ENCODE data around the gene OOSP2. TPM values are rescaled to one million over a fixed set of nuclear protein-coding genes. Genes with fewer than 3 reads are reported as not detected.
"Not testable (repeated sequence)": the region's sequence is repeated elsewhere in the genome, so short reads cannot be mapped to it uniquely, and the experiment has no call there.

The OOSP2 gene
- total and polyA plus RNA-seq, 12 donors, result not detected

- intact Hi-C loops (cut with DNase I), result no loop called here
- Histone ChIP-seq H3K27me3 (peaks cover 0 to 4% (median 0%) of the 10 kb centered on the region in 7 donors), H3K27ac (no peak overlapping the region), H3K4me3 (no peak overlapping the region), H3K9me3 (no peaks in the 10 kb centered on the region), H3K4me1 (no peaks in the 10 kb centered on the region), H3K36me3 (no peaks in the 10 kb centered on the region)
- DNase-seq (no peak), ATAC-seq (no peak)
- WGBS, 2 donors, result 80 to 81% methylated on average over 2 of the region's 2 CpGs
- TF ChIP-seq CTCF (IDR thresholded peaks at IDR 0.05), result no peak
These were observed 29.2 kb downstream of the OOSP2 start for GRCh38 chr11:60069450-60069849.

GRCh38 chr11:60071644-60072043, 31.4 kb downstream of the OOSP2 start:
- 72 to 76% methylated on average over 6 of the region's 6 CpGs for WGBS, 2 donors
- DNase-seq; H3K27me3 ChIP-seq; H3K9me3 ChIP-seq; ATAC-seq; H3K4me3 ChIP-seq; H3K27ac ChIP-seq; H3K4me1 ChIP-seq; H3K36me3 ChIP-seq; intact Hi-C loops (cut with DNase I): not testable (repeated sequence)

- no peak for TF ChIP-seq CTCF (IDR thresholded peaks at IDR 0.05)
- Histone ChIP-seq H3K4me3 (no peak overlapping the region), H3K27me3 (no peaks in the 10 kb centered on the region), H3K36me3 (no peaks in the 10 kb centered on the region), H3K27ac (no peak overlapping the region), H3K9me3 (peaks cover 0 to 9% (median 0%) of the 10 kb centered on the region in 11 donors), H3K4me1 (no peaks in the 10 kb centered on the region)
- intact Hi-C loops (cut with DNase I), result no loop called here
- ATAC-seq (no peak), DNase-seq (no peak)
- WGBS, 2 donors, result 66 to 71% methylated on average over 15 of the region's 15 CpGs
These were observed 37.1 kb downstream of the OOSP2 start for GRCh38 chr11:60077216-60077817.

GRCh38 chr11:60077981-60078380, 37.8 kb downstream of the OOSP2 start:
- Histone ChIP-seq H3K36me3 (no peaks in the 10 kb centered on the region), H3K27me3 (no peaks in the 10 kb centered on the region), H3K27ac (no peak overlapping the region), H3K9me3 (peaks cover 0 to 9% (median 0%) of the 10 kb centered on the region in 11 donors), H3K4me3 (no peak overlapping the region), H3K4me1 (no peaks in the 10 kb centered on the region)
- no peak for DNase-seq
- WGBS, 2 donors, result 90 to 93% methylated on average over 1 of the region's 1 CpG
- ATAC-seq, result no peak
- TF ChIP-seq CTCF (IDR thresholded peaks at IDR 0.05), result no peak
- intact Hi-C loops (cut with DNase I), result no loop called here

GRCh38 chr11:60078745-60079144, 38.5 kb downstream of the OOSP2 start:
- no peaks in the 10 kb centered on the region for H3K27me3 ChIP-seq
- no peaks in the 10 kb centered on the region for H3K36me3 ChIP-seq
- DNase-seq, result no peak
- no peak for ATAC-seq
- WGBS, 2 donors, result 75 to 77% methylated on average over 4 of the region's 4 CpGs
- intact Hi-C loops (cut with DNase I), result no loop called here
- no peaks in the 10 kb centered on the region for H3K4me1 ChIP-seq
- no peak overlapping the region for H3K27ac ChIP-seq
- no peak for TF ChIP-seq CTCF (IDR thresholded peaks at IDR 0.05)
- H3K4me3 ChIP-seq, result no peak overlapping the region
- peaks cover 0 to 9% (median 0%) of the 10 kb centered on the region in 11 donors for H3K9me3 ChIP-seq
